Liver (tissue), 9 donors: ENCODE results near the gene KCNJ15. TPM values are rescaled to one million over a fixed set of nuclear protein-coding genes. Genes with fewer than 3 reads are reported as not detected.

Experiments
- DNase-seq: peaks from one replicate; pipeline ENCODE4 v3.0.0-alpha.2; 2017; ENCODE audit warnings: low spot score
- H3K27ac ChIP-seq, 2 donors: one replicate each; pipeline ENCODE4 v1.7.0; 2013; ENCODE audit warnings: inconsistent platforms in 2 of 2, low read length in 2 of 2, control low read depth in 1 of 2, low read depth in 1 of 2, mild to moderate bottlenecking in 1 of 2
- H3K27me3 ChIP-seq, 4 donors: one replicate each; pipeline versions ENCODE4 v1.6.1 to v1.7.0; 2013; ENCODE audit warnings: low read length in 3 of 4, inconsistent platforms in 1 of 4, mild to moderate bottlenecking in 1 of 4, moderate library complexity in 1 of 4; ENCODE audit not compliant: control insufficient read depth in 4 of 4, insufficient read depth in 4 of 4
- H3K36me3 ChIP-seq, 4 donors: one replicate each; pipeline versions ENCODE4 v1.6.1 to v1.7.0; 2013; ENCODE audit warnings: low read length in 3 of 4, mild to moderate bottlenecking in 3 of 4, low read depth in 1 of 4, moderate library complexity in 1 of 4; ENCODE audit not compliant: control insufficient read depth in 4 of 4, insufficient read depth in 3 of 4
- H3K4me1 ChIP-seq, 4 donors: one replicate each; pipeline versions ENCODE4 v1.6.1 to v1.7.0; 2013; ENCODE audit warnings: low read length in 3 of 4, mild to moderate bottlenecking in 3 of 4, moderate library complexity in 1 of 4; ENCODE audit not compliant: control insufficient read depth in 4 of 4, insufficient read depth in 4 of 4
- H3K4me3 ChIP-seq, 3 donors: one replicate each; pipeline versions ENCODE4 v1.6.1 to v1.7.0; 2013; ENCODE audit warnings: low read length in 3 of 3, control low read depth in 1 of 3, low read depth in 1 of 3, mild to moderate bottlenecking in 1 of 3
- H3K9ac ChIP-seq, 2 donors: one replicate each; pipeline ENCODE4 v1.7.0; 2013; ENCODE audit warnings: low read length in 2 of 2, mild to moderate bottlenecking in 2 of 2, moderate library complexity in 2 of 2, control low read depth in 1 of 2, low read depth in 1 of 2
- H3K9me3 ChIP-seq, 4 donors: one replicate each; pipeline versions ENCODE4 v1.6.1 to v1.7.0; 2013; ENCODE audit warnings: low read length in 3 of 4; ENCODE audit not compliant: control insufficient read depth in 4 of 4
- ATF3 ChIP-seq: IDR thresholded peaks from 2 replicates; pipeline ENCODE4 v1.6.1; 2016; ENCODE audit warnings: antibody characterized with exemption
- CTCF ChIP-seq: fragments of 150-350 bp; IDR thresholded peaks from 2 replicates; pipeline ENCODE4 v1.5.1; 2017; ENCODE audit warnings: improper control_type of control experiment, low read depth, low read length; ENCODE audit not compliant: missing input control
- EGR1 ChIP-seq, 2 donors: IDR thresholded peaks; 2 replicates each; pipeline ENCODE4 v1.6.1; 2016 to 2018; ENCODE audit warnings: antibody characterized with exemption in 2 of 2, low read depth in 2 of 2
- FOXA1 ChIP-seq: IDR thresholded peaks from 2 replicates; pipeline ENCODE4 v1.6.1; 2016; ENCODE audit warnings: antibody characterized with exemption
- FOXA2 ChIP-seq: IDR thresholded peaks from 2 replicates; pipeline ENCODE4 v1.6.1; 2016; ENCODE audit warnings: antibody characterized with exemption
- GABPA ChIP-seq, 2 donors: IDR thresholded peaks in 1 of 2; conservative IDR thresholded peaks in 1 of 2; 2 replicates each; pipeline ENCODE4 v1.6.1; 2016; ENCODE audit warnings: antibody characterized with exemption in 2 of 2, mild to moderate bottlenecking in 1 of 2, moderate library complexity in 1 of 2
- HNF4A ChIP-seq, 2 donors: conservative IDR thresholded peaks; 2 replicates each; pipeline ENCODE4 v1.6.1; 2016; ENCODE audit warnings: antibody characterized with exemption in 2 of 2, mild to moderate bottlenecking in 2 of 2
- HNF4G ChIP-seq: IDR thresholded peaks from 2 replicates; pipeline ENCODE4 v1.6.1; 2016; ENCODE audit warnings: antibody characterized with exemption
- JUND ChIP-seq, 2 donors: IDR thresholded peaks; 2 replicates each; pipeline ENCODE4 v1.6.1; 2016; ENCODE audit warnings: antibody characterized with exemption in 2 of 2
- MAX ChIP-seq: IDR thresholded peaks from 2 replicates; pipeline ENCODE4 v1.6.1; 2016; ENCODE audit warnings: antibody characterized with exemption
- NR2F2 ChIP-seq: IDR thresholded peaks from 2 replicates; pipeline ENCODE4 v1.6.1; 2016; ENCODE audit warnings: antibody characterized with exemption
- RAD21 ChIP-seq, 2 donors: IDR thresholded peaks; 2 replicates each; pipeline ENCODE4 v1.6.1; 2016; ENCODE audit warnings: antibody characterized with exemption in 2 of 2, mild to moderate bottlenecking in 2 of 2
- REST ChIP-seq: IDR thresholded peaks from 2 replicates; pipeline ENCODE4 v1.6.1; 2016; ENCODE audit warnings: antibody characterized with exemption, mild to moderate bottlenecking
- RXRA ChIP-seq, 2 donors: IDR thresholded peaks; 2 replicates each; pipeline ENCODE4 v1.6.1; 2017 to 2018; ENCODE audit warnings: antibody characterized with exemption in 2 of 2, mild to moderate bottlenecking in 1 of 2
- SP1 ChIP-seq: IDR thresholded peaks from 2 replicates; pipeline ENCODE4 v1.6.1; 2018; ENCODE audit warnings: antibody characterized with exemption, mild to moderate bottlenecking
- TAF1 ChIP-seq: conservative IDR thresholded peaks from 2 replicates; pipeline ENCODE4 v1.6.1; 2016; ENCODE audit warnings: antibody characterized with exemption, mild to moderate bottlenecking
- YY1 ChIP-seq: IDR thresholded peaks from 2 replicates; pipeline ENCODE4 v1.6.1; 2016; ENCODE audit warnings: antibody characterized with exemption, mild to moderate bottlenecking
- ZBTB33 ChIP-seq: IDR thresholded peaks from 2 replicates; pipeline ENCODE4 v1.6.1; 2016; ENCODE audit warnings: antibody characterized with exemption
- WGBS: extraction: QIAGEN DNeasy Blood & Tissue Kit; methylation state at CpG from one replicate; pipeline ENCODE4 v1.1.7; 2013; 5-methylcytosine and 5-hydroxymethylcytosine counted together
- polyA plus RNA-seq, 2 donors: library from polyadenylated mRNA; stranded (reverse) in 1 of 2; unstranded in 1 of 2; fragments of 200-250 nt in 1 of 2; fragments of >200 nt in 1 of 2; fragmentation: Nextera tagmentation in 1 of 2; extraction: Ambion mirVana in 1 of 2; gene quantifications; one replicate each; pipeline versions ENCODE4 v1.2.1 to v1.2.3, GENCODE V29; 2013 to 2015
- total RNA-seq, 2 donors: library from RNA; depleted of rRNA; stranded (reverse); fragments of >200 nt; gene quantifications; one replicate each; pipeline ENCODE4 v1.2.3, GENCODE V29; 2014
- donor health status: healthy.
- donor health status: healthy.
- donor health status: healthy.
- donor health status: healthy.
- donor health status: healthy.

Gene KCNJ15
- total and polyA plus RNA-seq, 4 donors, result 0.61 to 4.8 (median 2.2) TPM

DNA sequence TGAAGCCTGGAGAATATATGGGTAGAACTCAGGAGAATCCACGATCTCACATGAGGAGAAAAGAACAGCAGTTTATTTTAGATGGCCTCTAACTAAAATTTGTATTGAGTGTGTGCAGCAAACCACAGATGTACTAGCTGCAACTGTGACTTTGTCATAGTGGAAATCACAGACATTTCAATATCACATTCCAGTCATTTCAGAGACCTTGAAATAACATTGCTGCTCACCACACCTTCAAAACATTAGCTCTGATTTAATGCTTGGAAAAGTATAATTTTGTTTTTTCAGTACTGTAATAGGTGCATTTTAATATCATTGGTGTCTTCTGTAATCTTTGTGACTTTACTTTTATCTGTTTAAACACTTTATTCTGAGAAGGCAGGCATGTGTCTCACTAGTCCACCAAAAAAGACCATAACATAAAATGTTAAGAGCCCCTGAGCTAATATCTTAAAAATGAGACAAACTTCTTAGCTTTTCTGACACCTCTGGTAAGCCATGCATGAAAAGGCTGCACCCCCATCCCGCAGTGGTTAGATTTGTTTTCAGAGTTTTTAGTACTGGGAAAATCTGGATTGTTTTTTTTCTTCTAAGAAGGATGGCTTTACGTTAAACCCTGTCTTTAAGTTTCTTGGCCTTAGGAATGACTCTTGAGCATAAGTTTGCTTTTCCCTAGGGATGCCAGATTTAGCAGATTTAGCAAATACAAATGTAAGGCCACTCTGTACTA lies 30.1 kb downstream of the KCNJ15 start:
- 86% methylated on average over 3 of the region's 3 CpGs for WGBS
- no peak for TF ChIP-seq JUND (IDR thresholded peaks at IDR 0.05)
- TF ChIP-seq HNF4A (conservative IDR thresholded peaks at IDR 0.05), result no peak
- TF ChIP-seq ZBTB33, result no peak
- TF ChIP-seq TAF1, result no peak
- no peak for TF ChIP-seq YY1
- TF ChIP-seq ATF3, result no peak
- no peak for TF ChIP-seq HNF4G
- no peak overlapping the region for H3K9ac ChIP-seq
- DNase-seq, result no peak
- H3K4me1 ChIP-seq, result peaks cover 0 to 1% (median under 1%) of the 10 kb centered on the region in 4 donors
- H3K36me3 ChIP-seq, result no peaks in the 10 kb centered on the region
- no peaks in the 10 kb centered on the region for H3K27me3 ChIP-seq
- no peak overlapping the region for H3K27ac ChIP-seq
- no peak overlapping the region for H3K4me3 ChIP-seq
- H3K9me3 ChIP-seq, result no peaks in the 10 kb centered on the region

DNA sequence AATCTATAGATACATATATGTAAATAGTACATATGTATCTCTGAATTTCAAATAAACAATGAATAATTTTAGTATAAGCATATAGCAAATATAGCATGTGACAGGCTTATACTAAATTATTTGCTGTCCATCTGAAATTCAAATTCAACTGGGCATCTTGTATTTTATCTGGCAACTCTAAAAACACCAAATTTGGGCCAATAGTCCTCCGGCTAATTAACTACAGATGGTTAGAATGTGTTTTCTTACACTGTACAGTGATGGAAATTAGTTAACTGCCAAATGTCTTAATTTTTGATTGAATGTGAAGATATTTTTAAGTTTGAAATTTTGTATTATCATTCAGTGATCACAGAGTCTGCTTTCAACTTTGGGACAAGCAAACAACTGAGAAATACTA lies 30.7 kb downstream of the KCNJ15 start:
- no peaks in the 10 kb centered on the region for H3K36me3 ChIP-seq
- no peak overlapping the region for H3K9ac ChIP-seq
- DNase-seq, result no peak
- peaks cover 0 to 7% (median 3%) of the 10 kb centered on the region in 4 donors for H3K4me1 ChIP-seq
- H3K9me3 ChIP-seq, result no peaks in the 10 kb centered on the region
- H3K27me3 ChIP-seq, result no peaks in the 10 kb centered on the region
- WGBS, result 97% methylated on average over 1 of the region's 1 CpG
- no peak overlapping the region for H3K27ac ChIP-seq
- H3K4me3 ChIP-seq, result no peak overlapping the region
- no peak for TF ChIP-seq NR2F2
- TF ChIP-seq SP1, result no peak
- TF ChIP-seq HNF4A (conservative IDR thresholded peaks at IDR 0.05), result no peak
- TF ChIP-seq GABPA (IDR thresholded peaks at IDR 0.05 in 1 of 2, conservative IDR thresholded peaks at IDR 0.05 in 1 of 2), result no peak
- TF ChIP-seq JUND (IDR thresholded peaks at IDR 0.05), result no peak
- TF ChIP-seq HNF4G, result no peak
- no peak for TF ChIP-seq TAF1
- TF ChIP-seq MAX, result no peak
- no peak for TF ChIP-seq FOXA1
- TF ChIP-seq REST, result no peak
- TF ChIP-seq EGR1 (IDR thresholded peaks at IDR 0.05; ENCODE audit: low read depth in 2 of 2), result no peak
- TF ChIP-seq YY1, result no peak
- no peak for TF ChIP-seq CTCF
- TF ChIP-seq FOXA2, result no peak
- TF ChIP-seq RAD21 (IDR thresholded peaks at IDR 0.05), result no peak
- TF ChIP-seq ATF3, result no peak
- TF ChIP-seq ZBTB33, result no peak
- no peak for TF ChIP-seq RXRA (IDR thresholded peaks at IDR 0.05)
